DMS53 treated with DMSO at 0.1 percent for 48 hours (cell line): ENCODE results near the gene TAL2.
A peak's percentile ranks its signal among the peaks of the same experiment; 100 is the strongest.

Source experiments
- DNase-seq: peaks from one replicate; lab custom pipeline; 2025; ENCODE audit not compliant: unreplicated experiment; lab: John Stamatoyannopoulos, UW

TAL2 gene

GRCh38 chr9:105662184-105663104 lies at the start of gene TAL2:
Gene TAL2 (plus strand): TSS chr9:105662457. CDS start chr9:105662497, 40 bp downstream.
- no peak for DNase-seq

GRCh38 chr9:105621001-105621400 lies 41.3 kb upstream of the TAL2 start:
- no peak for DNase-seq

GRCh38 chr9:105625088-105625487 lies 37.2 kb upstream of the TAL2 start:
- DNase-seq: no peak

GRCh38 chr9:105632807-105633206 lies 29.4 kb upstream of the TAL2 start:
- DNase-seq: no peak

GRCh38 chr9:105633411-105633810 lies 28.8 kb upstream of the TAL2 start:
- no peak for DNase-seq

GRCh38 chr9:105636331-105636730 lies 25.9 kb upstream of the TAL2 start:
- DNase-seq: no peak

GRCh38 chr9:105637787-105638395 lies 24.4 kb upstream of the TAL2 start:
- no peak for DNase-seq

- DNase-seq: no peak
Measured at GRCh38 chr9:105639936-105640335, 22.3 kb upstream of the TAL2 start.

GRCh38 chr9:105643795-105644194 lies 18.5 kb upstream of the TAL2 start:
- DNase-seq: no peak

GRCh38 chr9:105646879-105647594 lies 15.2 kb upstream of the TAL2 start:
- DNase-seq: no peak

GRCh38 chr9:105647595-105648349 lies 14.5 kb upstream of the TAL2 start:
- no peak for DNase-seq

GRCh38 chr9:105651806-105652205 lies 10.5 kb upstream of the TAL2 start:
- no peak for DNase-seq

- peak; percentile 19 for DNase-seq
Measured at GRCh38 chr9:105656131-105656921, 5.9 kb upstream of the TAL2 start.

GRCh38 chr9:105658351-105658750 lies 3.9 kb upstream of the TAL2 start:
- DNase-seq: no peak

GRCh38 chr9:105661011-105661410 lies 1.2 kb upstream of the TAL2 start:
- DNase-seq: no peak

GRCh38 chr9:105663914-105664313 lies 1.7 kb downstream of the TAL2 start:
- no peak for DNase-seq

GRCh38 chr9:105667867-105668266 lies 5.6 kb downstream of the TAL2 start:
- no peak for DNase-seq

- no peak for DNase-seq
Measured at GRCh38 chr9:105670315-105670714, 8.1 kb downstream of the TAL2 start.

- DNase-seq: no peak
Measured at GRCh38 chr9:105670775-105671174, 8.5 kb downstream of the TAL2 start.

GRCh38 chr9:105672711-105673234 lies 10.5 kb downstream of the TAL2 start:
- no peak for DNase-seq
